ENCODE measurements around the gene TMEM163.
"Not testable (repeated sequence)": the region's sequence is repeated elsewhere in the genome, so short reads cannot be mapped to it uniquely, and the experiment has no call there.

Gene TMEM163

GRCh38 chr2:134513465-134513804 is 205.4 kb downstream of the TMEM163 start:
- Histone ChIP-seq H3K27ac (ENCODE audit: low read depth, low read length) (no peak overlapping the region), H3K4me3 (ENCODE audit: low read length) (no peak overlapping the region), H3K9ac (ENCODE audit: low read depth, low read length) (no peak overlapping the region), H3K9me3 (ENCODE audit: insufficient read depth, low read depth, low read length) (no peaks in the 10 kb centered on the region), H3K4me1 (ENCODE audit: insufficient read depth, low read length) (peaks cover 6% of the 10 kb centered on the region; the same call in 1 of the 2 replicates), H3K36me3 (ENCODE audit: insufficient read depth, low read length) (no peaks in the 10 kb centered on the region), H3K27me3 (ENCODE audit: insufficient read depth, low read length) (no peaks in the 10 kb centered on the region)
- WGBS: 91% methylated on average over 5 of the region's 5 CpGs

GRCh38 chr2:134512734-134513464 is 205.9 kb downstream of the TMEM163 start:
- H3K4me1 ChIP-seq (ENCODE audit: insufficient read depth, low read length): peaks cover 6% of the 10 kb centered on the region; the same call in 1 of the 2 replicates
- no peaks in the 10 kb centered on the region for H3K36me3 ChIP-seq (ENCODE audit: insufficient read depth, low read length)
- H3K9me3 ChIP-seq (ENCODE audit: insufficient read depth, low read depth, low read length): no peaks in the 10 kb centered on the region
- no peak overlapping the region for H3K9ac ChIP-seq (ENCODE audit: low read depth, low read length)
- no peaks in the 10 kb centered on the region for H3K27me3 ChIP-seq (ENCODE audit: insufficient read depth, low read length)
- H3K4me3 ChIP-seq (ENCODE audit: low read length): no peak overlapping the region
- 91% methylated on average over 4 of the region's 4 CpGs for WGBS
- H3K27ac ChIP-seq (ENCODE audit: low read depth, low read length): no peak overlapping the region

GRCh38 chr2:134508391-134508790 is 210.4 kb downstream of the TMEM163 start:
- Histone ChIP-seq H3K4me3 (ENCODE audit: low read length) (no peak overlapping the region), H3K27ac (ENCODE audit: low read depth, low read length) (no peak overlapping the region), H3K9ac (ENCODE audit: low read depth, low read length) (no peak overlapping the region), H3K9me3 (ENCODE audit: insufficient read depth, low read depth, low read length) (no peaks in the 10 kb centered on the region), H3K4me1 (ENCODE audit: insufficient read depth, low read length) (no peaks in the 10 kb centered on the region), H3K27me3 (ENCODE audit: insufficient read depth, low read length) (no peaks in the 10 kb centered on the region), H3K36me3 (ENCODE audit: insufficient read depth, low read length) (no peaks in the 10 kb centered on the region)
- WGBS: 66% methylated on average over 4 of the region's 4 CpGs

- no peak overlapping the region for H3K4me3 ChIP-seq (ENCODE audit: low read length)
- H3K27me3 ChIP-seq (ENCODE audit: insufficient read depth, low read length): no peaks in the 10 kb centered on the region
- H3K9ac ChIP-seq (ENCODE audit: low read depth, low read length): no peak overlapping the region
- no peaks in the 10 kb centered on the region for H3K36me3 ChIP-seq (ENCODE audit: insufficient read depth, low read length)
- no peaks in the 10 kb centered on the region for H3K9me3 ChIP-seq (ENCODE audit: insufficient read depth, low read depth, low read length)
- WGBS: no CpG with 5 or more reads among the region's 1 CpG
- H3K4me1 ChIP-seq (ENCODE audit: insufficient read depth, low read length): no peaks in the 10 kb centered on the region
- no peak overlapping the region for H3K27ac ChIP-seq (ENCODE audit: low read depth, low read length)
Measured at GRCh38 chr2:134507697-134508096, 211.1 kb downstream of the TMEM163 start.

GRCh38 chr2:134507159-134507558 is 211.6 kb downstream of the TMEM163 start:
- not testable (repeated sequence) for H3K27ac ChIP-seq (ENCODE audit: low read depth, low read length); H3K9ac ChIP-seq (ENCODE audit: low read depth, low read length); H3K4me1 ChIP-seq (ENCODE audit: insufficient read depth, low read length); H3K4me3 ChIP-seq (ENCODE audit: low read length); H3K9me3 ChIP-seq (ENCODE audit: insufficient read depth, low read depth, low read length); H3K27me3 ChIP-seq (ENCODE audit: insufficient read depth, low read length); H3K36me3 ChIP-seq (ENCODE audit: insufficient read depth, low read length)
- WGBS: 94% methylated on average over 6 of the region's 8 CpGs

- no peaks in the 10 kb centered on the region for H3K9me3 ChIP-seq (ENCODE audit: insufficient read depth, low read depth, low read length)
- H3K36me3 ChIP-seq (ENCODE audit: insufficient read depth, low read length): no peaks in the 10 kb centered on the region
- 93% methylated on average over 8 of the region's 9 CpGs for WGBS
- H3K4me1 ChIP-seq (ENCODE audit: insufficient read depth, low read length): no peaks in the 10 kb centered on the region
- no peak overlapping the region for H3K4me3 ChIP-seq (ENCODE audit: low read length)
- H3K27ac ChIP-seq (ENCODE audit: low read depth, low read length): no peak overlapping the region
- H3K9ac ChIP-seq (ENCODE audit: low read depth, low read length): no peak overlapping the region
- no peaks in the 10 kb centered on the region for H3K27me3 ChIP-seq (ENCODE audit: insufficient read depth, low read length)
Measured at GRCh38 chr2:134505446-134505845, 213.4 kb downstream of the TMEM163 start.

GRCh38 chr2:134504586-134505336 is 214.0 kb downstream of the TMEM163 start:
- no peak overlapping the region for H3K27ac ChIP-seq (ENCODE audit: low read depth, low read length)
- no peaks in the 10 kb centered on the region for H3K36me3 ChIP-seq (ENCODE audit: insufficient read depth, low read length)
- H3K4me3 ChIP-seq (ENCODE audit: low read length): no peak overlapping the region
- no peaks in the 10 kb centered on the region for H3K9me3 ChIP-seq (ENCODE audit: insufficient read depth, low read depth, low read length)
- WGBS: 71% methylated on average over 5 of the region's 5 CpGs
- no peaks in the 10 kb centered on the region for H3K27me3 ChIP-seq (ENCODE audit: insufficient read depth, low read length)
- no peaks in the 10 kb centered on the region for H3K4me1 ChIP-seq (ENCODE audit: insufficient read depth, low read length)
- H3K9ac ChIP-seq (ENCODE audit: low read depth, low read length): no peak overlapping the region

- 100% methylated on average over 1 of the region's 2 CpGs for WGBS
Measured at GRCh38 chr2:134502104-134502503, 216.7 kb downstream of the TMEM163 start.

GRCh38 chr2:134501476-134502091 is 217.2 kb downstream of the TMEM163 start:
- Histone ChIP-seq H3K4me3 (ENCODE audit: low read length) (no peak overlapping the region), H3K27me3 (ENCODE audit: insufficient read depth, low read length) (no peaks in the 10 kb centered on the region), H3K4me1 (ENCODE audit: insufficient read depth, low read length) (no peaks in the 10 kb centered on the region), H3K9ac (ENCODE audit: low read depth, low read length) (no peak overlapping the region), H3K9me3 (ENCODE audit: insufficient read depth, low read depth, low read length) (no peaks in the 10 kb centered on the region), H3K27ac (ENCODE audit: low read depth, low read length) (no peak overlapping the region), H3K36me3 (ENCODE audit: insufficient read depth, low read length) (no peaks in the 10 kb centered on the region)
- WGBS: 95% methylated on average over 5 of the region's 6 CpGs

More at GRCh38 chr2:134502104-134502503, 216.7 kb downstream of the TMEM163 start:
- Histone ChIP-seq H3K36me3 (ENCODE audit: insufficient read depth, low read length) (no peaks in the 10 kb centered on the region), H3K27me3 (ENCODE audit: insufficient read depth, low read length) (no peaks in the 10 kb centered on the region), H3K27ac (ENCODE audit: low read depth, low read length) (no peak overlapping the region), H3K9ac (ENCODE audit: low read depth, low read length) (no peak overlapping the region), H3K4me3 (ENCODE audit: low read length) (no peak overlapping the region), H3K9me3 (ENCODE audit: insufficient read depth, low read depth, low read length) (no peaks in the 10 kb centered on the region), H3K4me1 (ENCODE audit: insufficient read depth, low read length) (no peaks in the 10 kb centered on the region)

GRCh38 chr2:134500211-134500935 is 218.4 kb downstream of the TMEM163 start:
- H3K4me3 ChIP-seq (ENCODE audit: low read length): no peak overlapping the region
- no peaks in the 10 kb centered on the region for H3K36me3 ChIP-seq (ENCODE audit: insufficient read depth, low read length)
- H3K4me1 ChIP-seq (ENCODE audit: insufficient read depth, low read length): no peaks in the 10 kb centered on the region
- H3K27me3 ChIP-seq (ENCODE audit: insufficient read depth, low read length): no peaks in the 10 kb centered on the region
- no peak overlapping the region; the same call in 1 of the 2 replicates for H3K27ac ChIP-seq (ENCODE audit: low read depth, low read length)
- no peak overlapping the region for H3K9ac ChIP-seq (ENCODE audit: low read depth, low read length)
- H3K9me3 ChIP-seq (ENCODE audit: insufficient read depth, low read depth, low read length): no peaks in the 10 kb centered on the region
- WGBS: 91% methylated on average over 8 of the region's 9 CpGs

Measured in HUES64 (cell line).